ENCODE data around the gene MRPL21.
A peak's percentile ranks its signal among the peaks of the same experiment; 100 is the strongest.
"Not testable (repeated sequence)": the region's sequence is repeated elsewhere in the genome, so short reads cannot be mapped to it uniquely, and the experiment has no call there.

The MRPL21 gene

DNA sequence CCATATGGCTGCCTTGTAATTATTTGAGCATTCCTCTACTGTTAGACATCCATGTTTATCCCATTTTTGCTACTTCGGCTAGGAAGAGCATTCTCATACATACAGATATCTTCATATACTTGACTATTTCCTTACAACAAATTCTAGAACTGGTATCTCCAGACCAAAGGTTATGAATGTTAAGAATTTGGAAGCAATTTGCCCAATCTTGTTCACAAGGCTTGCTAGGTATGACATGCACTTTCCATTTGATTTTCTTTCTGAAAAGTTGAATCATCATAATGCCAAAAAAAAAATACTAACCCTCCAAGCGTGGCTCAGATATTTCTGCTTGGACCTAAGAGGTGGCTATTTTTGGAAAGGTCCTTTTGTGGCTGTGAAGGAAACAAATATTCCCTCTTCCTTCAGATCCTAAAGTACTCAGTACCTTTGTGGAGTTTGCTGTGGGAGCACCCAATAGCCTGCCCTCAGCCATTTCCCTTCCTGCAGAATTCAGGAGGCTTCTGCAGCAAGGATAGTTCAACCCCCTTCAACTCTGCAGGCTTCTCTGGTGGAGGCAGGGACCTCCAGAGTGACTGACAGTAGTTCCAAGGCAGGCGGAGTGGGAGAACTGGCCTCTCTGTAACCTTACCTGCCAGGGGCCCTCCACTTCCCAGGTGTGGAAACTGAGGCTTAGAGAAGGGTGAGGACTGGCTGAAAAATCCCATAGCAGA, 39.9 kb downstream of the MRPL21 start:
- no peak for DNase-seq

DNA sequence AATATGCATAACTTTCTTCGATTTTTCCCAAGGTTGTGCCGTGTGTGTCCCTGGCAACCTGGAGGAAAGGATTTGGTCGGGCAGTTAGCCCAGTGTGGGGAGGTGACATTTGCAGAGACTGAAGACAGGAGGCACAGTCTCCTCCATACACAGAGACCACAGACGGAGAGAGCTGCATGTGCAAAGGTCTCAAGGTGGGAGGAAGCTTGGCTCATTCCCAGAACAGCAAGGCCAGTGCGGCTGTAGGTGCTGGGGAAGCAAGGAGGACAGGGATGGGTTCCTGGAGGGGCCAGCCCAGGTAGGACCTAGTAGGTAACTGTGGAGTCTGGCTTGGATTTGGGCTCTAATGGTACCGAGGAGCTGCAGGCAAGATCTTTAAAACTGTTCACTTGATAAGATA, 41.2 kb downstream of the MRPL21 start:
- DNase-seq = no peak

DNA sequence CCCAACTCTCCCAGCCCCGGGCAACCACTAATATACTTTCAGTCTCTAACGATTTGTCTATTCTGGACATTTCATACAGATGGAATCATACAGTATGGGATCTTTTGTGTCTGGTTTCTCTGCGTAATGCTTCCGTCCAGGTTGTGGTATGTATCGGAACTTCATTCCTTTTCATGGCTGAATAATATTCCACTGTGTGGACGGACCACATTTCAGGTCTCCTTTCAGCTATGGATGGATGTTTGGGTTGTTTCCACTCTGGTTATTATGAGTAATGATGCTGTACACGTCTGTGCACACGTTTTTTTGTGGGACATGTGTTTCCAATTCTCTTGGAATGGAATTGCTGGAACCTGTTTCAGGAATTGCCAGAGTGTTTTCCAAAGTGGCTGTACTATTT, 44.5 kb downstream of the MRPL21 start:
- no peak for DNase-seq

GRCh38 chr11:68857037-68857586, 46.5 kb downstream of the MRPL21 start:
- DNase-seq = no peak

GRCh38 chr11:68856425-68857030, 47.1 kb downstream of the MRPL21 start:
- not testable (repeated sequence) for DNase-seq

DNA sequence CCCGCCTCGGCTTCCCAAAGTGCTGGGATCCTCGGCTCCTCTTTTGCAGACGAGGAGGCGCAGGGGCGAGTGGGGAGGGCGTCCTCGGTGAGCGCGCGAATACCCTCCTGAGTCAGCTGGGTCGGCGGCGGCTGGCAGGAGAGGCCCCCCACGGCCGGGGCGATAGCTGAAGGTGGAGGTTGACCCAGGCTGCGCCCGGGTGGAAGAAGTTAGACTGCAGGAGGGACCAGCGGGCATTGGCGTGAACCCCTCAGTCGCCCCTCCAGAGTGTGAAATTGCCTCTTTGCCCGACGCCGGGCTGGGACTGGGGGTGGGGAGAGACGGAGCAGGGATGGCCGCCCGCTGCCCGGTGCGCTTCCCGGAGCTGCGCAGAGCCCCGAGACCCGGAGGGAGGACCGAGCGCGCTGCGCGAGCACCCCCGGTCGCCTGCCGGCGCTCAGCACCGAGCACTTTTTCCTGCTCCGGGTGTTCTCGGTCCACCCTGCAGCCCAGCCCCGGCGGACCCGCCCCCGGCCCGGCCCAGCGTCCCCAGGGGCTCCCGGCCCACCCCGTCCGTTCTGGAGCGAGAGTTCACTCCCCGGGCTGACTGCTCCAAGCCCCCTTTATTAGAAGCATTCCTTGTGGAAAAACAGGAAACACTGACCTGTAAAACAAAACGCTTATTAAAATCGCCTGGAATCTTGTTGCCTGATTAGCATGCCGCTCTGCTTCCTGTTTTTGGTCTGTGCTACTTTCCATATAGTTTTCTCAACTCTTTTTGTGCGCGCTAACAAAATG, 48.2 kb downstream of the MRPL21 start:
- DNase-seq = no peak

DNA sequence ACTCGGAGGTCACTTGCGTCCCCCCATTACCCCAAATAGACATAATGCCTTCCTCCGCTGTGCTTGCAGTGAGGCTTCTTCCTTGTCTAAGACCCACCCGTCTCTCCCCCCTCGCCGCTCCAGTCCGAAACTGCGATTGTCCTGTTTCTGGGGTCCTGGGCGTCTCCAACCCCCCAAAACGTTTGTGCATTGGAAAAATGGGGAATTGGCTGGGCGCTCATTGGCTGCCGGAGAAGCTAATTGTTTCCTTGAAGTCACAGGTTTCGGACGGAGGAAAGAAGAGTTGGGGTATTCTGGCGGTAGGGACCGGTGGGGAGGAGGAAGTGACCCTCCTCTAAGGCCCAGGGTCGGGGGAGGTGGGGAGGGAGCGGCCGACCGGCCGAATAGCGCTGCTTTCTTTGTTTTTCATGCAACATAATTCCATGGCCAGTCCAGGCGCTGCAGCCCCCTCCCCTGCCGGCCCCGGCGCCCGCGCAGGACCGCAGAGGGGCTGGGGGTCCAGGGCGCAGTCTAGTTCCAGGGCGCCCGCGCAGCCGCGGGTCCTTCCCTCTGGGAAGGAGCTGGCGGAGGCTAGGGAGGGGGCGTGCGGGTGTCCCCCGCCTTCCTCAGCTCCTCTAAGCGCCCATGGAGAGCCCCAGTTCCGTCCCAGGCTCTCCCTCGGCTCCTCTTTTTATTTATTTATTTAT, 49.2 kb downstream of the MRPL21 start:
- DNase-seq = no peak

- no peak for DNase-seq
Measured at GRCh38 chr11:68852628-68853027, 51.0 kb downstream of the MRPL21 start.

DNA sequence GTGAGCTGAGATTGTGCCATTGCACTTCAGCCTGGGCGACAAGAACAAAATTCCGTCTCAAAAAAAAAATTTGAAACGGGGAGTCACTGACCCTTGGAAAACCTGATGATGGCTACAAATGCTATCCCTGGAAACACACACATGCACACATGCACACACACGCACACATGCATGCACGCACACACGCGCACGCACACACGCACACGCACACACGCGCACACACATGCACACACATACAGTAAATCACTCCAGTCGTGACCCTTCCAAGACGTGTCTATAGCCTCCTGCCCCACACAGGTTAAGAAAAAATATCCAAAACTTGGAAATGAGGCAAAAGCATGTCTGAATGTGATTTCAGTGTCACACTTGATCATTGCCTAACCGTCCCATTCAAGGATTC, 55.2 kb downstream of the MRPL21 start:
- DNase-seq = no peak

DNA sequence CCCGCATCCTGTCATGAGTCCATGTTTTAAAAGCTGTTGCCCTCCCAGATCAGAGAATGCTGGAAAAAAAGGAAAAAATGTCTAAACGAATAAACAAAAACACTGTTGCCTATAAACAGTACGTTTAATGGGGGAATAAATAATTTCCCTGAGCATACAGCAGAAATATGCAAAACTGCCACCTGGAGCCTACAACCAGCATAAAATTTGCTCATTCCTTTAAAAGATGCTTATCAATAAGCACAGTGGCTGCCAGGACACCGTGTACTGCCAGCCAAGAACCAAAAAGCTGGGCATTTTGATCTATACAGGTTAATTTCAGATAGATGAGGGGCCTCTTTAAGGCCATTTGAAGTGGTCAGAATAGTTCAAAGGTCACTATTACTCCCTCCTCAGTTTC, 56.2 kb downstream of the MRPL21 start:
- no peak for DNase-seq

DNA sequence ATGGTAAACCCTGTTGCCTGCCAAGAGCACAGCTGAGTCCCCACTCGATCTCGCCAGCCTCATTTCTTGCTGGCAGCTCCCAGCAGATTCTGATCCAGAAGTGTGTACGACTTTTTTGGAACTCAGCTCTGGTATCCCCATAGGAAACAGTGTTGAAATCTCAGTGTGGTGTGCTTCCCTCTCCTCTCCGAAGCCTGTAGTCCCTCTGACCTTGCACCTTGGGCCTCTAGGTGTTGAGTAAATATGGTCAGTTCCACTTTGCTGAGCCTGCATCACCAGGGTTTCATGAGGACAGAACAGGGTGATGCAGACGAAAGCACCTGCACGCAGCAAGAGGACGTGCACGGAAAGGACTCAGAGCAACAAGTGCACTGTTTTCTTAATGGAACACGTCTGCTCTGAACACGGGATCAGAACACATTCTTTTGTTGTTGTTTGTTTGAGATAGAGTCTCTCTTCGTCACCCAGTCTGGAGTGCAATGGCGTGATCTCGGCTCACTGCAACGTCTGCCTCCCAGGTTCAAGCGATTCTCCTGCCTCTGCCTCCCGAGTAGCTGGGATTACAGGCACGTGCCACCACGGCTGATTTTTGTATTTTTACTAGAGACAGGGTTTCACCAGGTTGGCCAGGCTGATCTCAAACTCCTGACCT, 58.2 kb downstream of the MRPL21 start:
- DNase-seq = no peak

GRCh38 chr11:68844801-68845200, 58.8 kb downstream of the MRPL21 start:
- DNase-seq = no peak

GRCh38 chr11:68844376-68844775, 59.3 kb downstream of the MRPL21 start:
- no peak for DNase-seq

GRCh38 chr11:68843703-68844312, 59.8 kb downstream of the MRPL21 start:
- peak; percentile 75 for DNase-seq

- peak; percentile 17 for DNase-seq
Measured at GRCh38 chr11:68843052-68843561, 60.5 kb downstream of the MRPL21 start.

DNA sequence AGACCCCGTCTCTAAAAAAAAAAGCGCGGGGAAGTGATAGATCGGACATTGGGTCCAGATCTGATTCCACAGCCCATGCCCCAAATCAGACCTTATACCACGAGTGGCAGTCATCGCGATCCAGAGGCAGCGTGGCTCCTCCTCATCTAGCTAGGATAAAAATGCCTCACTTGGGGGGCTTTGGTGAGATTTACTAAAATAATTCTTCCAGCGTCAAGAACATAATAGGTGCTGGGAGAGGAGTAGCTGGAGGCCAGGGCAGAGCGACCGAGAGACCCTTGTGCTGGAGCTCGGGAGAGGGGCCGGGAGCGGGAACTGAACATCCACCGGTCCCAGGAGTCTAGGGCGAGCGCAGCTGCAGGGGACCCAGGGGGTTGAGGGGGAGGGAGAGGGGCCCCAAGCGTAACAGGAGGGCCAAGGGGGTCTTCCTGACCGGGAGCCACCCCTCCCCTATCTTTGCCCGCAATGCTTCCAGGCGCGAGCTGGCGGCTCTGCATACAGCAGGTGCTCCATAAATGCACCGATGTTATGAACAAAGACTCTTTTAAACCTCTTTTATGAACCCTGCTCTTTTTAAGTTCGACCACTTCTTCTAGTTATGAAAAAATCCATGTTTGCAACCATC, 61.1 kb downstream of the MRPL21 start:
- no peak for DNase-seq

DNA sequence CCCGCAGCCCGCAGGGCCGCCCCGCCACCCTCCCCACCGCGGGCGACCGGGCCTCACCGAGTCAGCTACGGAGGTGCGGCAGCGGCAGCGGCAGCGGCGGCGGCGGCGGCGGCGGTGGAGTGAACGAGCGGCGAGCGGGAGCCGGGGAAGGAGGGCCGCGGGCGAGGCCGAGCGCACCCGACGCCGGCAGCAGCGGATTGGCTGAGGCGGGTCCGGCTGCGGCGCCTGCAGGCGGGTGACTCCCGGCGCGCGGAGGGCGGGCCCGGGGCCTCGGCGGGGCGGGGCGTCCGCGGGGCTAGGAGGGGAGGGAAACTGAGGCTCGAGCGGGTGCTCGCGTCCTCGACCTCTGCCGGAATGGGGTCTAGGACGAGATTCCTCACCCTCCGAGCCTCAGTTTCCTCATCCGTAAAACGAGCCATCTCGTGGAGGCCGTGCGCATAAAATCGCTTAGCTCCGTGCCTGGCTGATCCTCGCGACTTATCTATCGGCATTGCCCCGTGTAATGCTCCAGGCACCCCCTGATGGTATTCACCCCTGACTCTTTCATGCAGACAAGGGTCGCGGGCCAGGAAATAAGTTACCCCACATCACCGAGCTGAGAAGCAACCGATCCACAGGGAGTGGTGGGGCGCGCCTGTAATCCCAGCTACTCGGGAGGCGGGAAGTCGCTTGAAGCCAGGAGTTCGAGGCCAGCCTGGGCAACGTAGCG, 61.8 kb downstream of the MRPL21 start, which contains the start of gene CPT1A:
CPT1A (minus strand) TSS at position 199 of the 709 bp plus-strand sequence. CDS start 26,442 bp downstream, outside the sequence.
- DNase-seq = peak; percentile 68

Measured in GDM1 (cell line).